Ishikawa (cell line): ENCODE results near the gene METTL17.

Experiments used
- CEBPB ChIP-seq: IDR thresholded peaks from 2 replicates; pipeline ENCODE4 v1.6.1; 2012
- CREB1 ChIP-seq: IDR thresholded peaks from 2 replicates; pipeline ENCODE4 v1.6.1; 2012; ENCODE audit warnings: low read depth
- EGR1 ChIP-seq: IDR thresholded peaks from 2 replicates; pipeline ENCODE4 v1.6.1; 2012
- EP300 ChIP-seq: IDR thresholded peaks from 2 replicates; pipeline ENCODE4 v1.6.1; 2012; ENCODE audit warnings: borderline replicate concordance
- FOXM1 ChIP-seq: IDR thresholded peaks from 2 replicates; pipeline ENCODE4 v1.6.1; 2012; ENCODE audit warnings: low read depth, borderline replicate concordance
- NFIC ChIP-seq: IDR thresholded peaks from 2 replicates; pipeline ENCODE4 v1.6.1; 2012
- RAD21 ChIP-seq: IDR thresholded peaks from 2 replicates; pipeline ENCODE4 v1.6.1; 2012; ENCODE audit warnings: low read depth
- TAF1 ChIP-seq: IDR thresholded peaks from 2 replicates; pipeline ENCODE4 v1.6.1; 2012; ENCODE audit warnings: low read depth, mild to moderate bottlenecking
- TCF12 ChIP-seq: IDR thresholded peaks from 2 replicates; pipeline ENCODE4 v1.6.1; 2012; ENCODE audit warnings: low read depth
- TEAD4 ChIP-seq: IDR thresholded peaks from 2 replicates; pipeline ENCODE4 v1.6.1; 2012
- YY1 ChIP-seq: IDR thresholded peaks from 2 replicates; pipeline ENCODE4 v1.6.1; 2012; ENCODE audit warnings: low read depth
- TF ChIP-seq, protein P1 (sequence below): IDR thresholded peaks from 2 replicates; pipeline ENCODE4 v1.6.1; 2012
- TF ChIP-seq, protein P2 (sequence below): IDR thresholded peaks from 2 replicates; pipeline ENCODE4 v1.6.1; 2012; ENCODE audit warnings: low read depth, mild to moderate bottlenecking
- TF ChIP-seq, protein P3 (sequence below): IDR thresholded peaks from 2 replicates; pipeline ENCODE4 v1.6.1; 2012

The METTL17 gene

DNA sequence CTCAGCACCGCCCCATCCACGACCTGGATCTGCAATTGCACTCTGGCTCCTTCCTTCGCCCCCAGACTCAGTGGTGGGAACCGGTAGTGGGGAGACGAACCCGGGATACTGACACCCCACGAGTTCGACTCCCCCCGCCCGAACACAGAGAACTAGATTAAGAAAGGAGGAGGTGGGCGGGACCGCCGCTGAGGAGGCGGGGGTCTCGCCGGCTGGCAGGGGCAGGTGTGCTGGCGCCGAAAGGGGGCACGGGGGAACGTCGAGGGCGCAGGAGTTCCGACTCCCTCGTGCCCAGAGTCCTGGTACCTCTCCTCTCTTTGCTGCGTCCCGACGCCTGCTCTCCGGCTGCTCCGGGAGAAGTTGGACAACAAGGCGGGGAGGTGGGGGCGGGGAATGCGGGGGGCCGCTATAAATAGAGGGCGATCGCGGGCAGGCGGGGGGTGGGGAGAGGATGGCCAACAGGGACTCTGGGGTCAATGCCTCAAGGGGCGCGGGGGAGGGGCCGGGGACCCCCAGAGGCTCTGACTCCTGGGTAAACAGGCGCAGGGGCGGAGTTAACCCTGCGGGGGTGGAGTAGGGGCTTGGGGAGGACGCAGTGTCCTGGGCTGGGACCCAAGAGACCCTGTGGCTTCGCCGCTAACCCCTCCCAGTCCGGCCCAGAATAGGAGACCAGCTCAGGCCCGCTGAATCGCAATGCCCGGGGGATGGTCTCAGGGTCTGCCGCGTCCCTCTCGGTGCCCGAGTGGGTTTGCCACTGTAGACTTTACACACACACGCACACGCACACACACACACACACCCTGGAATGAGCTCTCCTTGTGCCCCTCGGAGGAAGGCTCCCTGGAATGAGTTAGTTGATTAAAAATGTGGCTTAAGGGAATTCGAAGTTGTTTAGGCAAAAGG lies 35.8 kb downstream of the METTL17 start:
- TF ChIP-seq YY1 = no peak
- TF ChIP-seq, protein P1, sequence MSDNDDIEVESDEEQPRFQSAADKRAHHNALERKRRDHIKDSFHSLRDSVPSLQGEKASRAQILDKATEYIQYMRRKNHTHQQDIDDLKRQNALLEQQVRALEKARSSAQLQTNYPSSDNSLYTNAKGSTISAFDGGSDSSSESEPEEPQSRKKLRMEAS = no peak
- TF ChIP-seq, protein P2, sequence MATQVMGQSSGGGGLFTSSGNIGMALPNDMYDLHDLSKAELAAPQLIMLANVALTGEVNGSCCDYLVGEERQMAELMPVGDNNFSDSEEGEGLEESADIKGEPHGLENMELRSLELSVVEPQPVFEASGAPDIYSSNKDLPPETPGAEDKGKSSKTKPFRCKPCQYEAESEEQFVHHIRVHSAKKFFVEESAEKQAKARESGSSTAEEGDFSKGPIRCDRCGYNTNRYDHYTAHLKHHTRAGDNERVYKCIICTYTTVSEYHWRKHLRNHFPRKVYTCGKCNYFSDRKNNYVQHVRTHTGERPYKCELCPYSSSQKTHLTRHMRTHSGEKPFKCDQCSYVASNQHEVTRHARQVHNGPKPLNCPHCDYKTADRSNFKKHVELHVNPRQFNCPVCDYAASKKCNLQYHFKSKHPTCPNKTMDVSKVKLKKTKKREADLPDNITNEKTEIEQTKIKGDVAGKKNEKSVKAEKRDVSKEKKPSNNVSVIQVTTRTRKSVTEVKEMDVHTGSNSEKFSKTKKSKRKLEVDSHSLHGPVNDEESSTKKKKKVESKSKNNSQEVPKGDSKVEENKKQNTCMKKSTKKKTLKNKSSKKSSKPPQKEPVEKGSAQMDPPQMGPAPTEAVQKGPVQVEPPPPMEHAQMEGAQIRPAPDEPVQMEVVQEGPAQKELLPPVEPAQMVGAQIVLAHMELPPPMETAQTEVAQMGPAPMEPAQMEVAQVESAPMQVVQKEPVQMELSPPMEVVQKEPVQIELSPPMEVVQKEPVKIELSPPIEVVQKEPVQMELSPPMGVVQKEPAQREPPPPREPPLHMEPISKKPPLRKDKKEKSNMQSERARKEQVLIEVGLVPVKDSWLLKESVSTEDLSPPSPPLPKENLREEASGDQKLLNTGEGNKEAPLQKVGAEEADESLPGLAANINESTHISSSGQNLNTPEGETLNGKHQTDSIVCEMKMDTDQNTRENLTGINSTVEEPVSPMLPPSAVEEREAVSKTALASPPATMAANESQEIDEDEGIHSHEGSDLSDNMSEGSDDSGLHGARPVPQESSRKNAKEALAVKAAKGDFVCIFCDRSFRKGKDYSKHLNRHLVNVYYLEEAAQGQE = no peak
- no peak for TF ChIP-seq CEBPB
- TF ChIP-seq RAD21 = no peak

DNA sequence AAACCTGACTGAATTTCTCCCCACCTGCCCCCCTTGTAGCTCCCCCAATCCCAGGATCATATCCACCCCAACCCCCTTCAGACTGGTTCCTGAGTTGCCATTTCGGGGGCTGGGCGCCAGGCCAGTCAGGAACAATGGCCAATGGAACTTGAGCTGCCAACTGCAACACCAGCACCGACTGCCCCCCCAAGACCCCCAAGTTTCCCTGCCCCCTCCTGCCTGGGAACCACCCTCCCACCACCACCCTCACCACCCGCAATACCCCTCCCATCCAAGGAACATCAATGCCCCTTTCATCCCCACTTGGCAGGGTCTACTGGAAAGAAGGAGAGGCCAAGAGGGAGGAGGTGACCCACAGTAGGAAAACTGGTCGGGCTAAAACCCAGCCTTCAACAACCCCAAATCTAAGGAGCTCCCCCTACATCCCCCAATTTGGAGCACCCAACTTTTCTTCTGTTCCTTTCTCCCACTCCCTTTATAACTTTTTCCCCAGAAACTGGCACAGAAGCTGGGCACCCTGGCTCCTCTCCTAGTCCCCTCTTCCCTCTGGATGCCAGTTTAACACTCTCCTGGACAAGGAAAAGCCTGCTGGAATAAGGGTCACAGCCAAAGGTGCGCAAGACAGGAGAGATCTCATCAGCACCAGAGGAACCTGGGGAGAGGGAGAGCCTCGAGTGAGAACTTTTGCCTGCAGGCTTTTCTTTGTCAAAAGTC lies 36.7 kb downstream of the METTL17 start:
- TF ChIP-seq, protein P3, sequence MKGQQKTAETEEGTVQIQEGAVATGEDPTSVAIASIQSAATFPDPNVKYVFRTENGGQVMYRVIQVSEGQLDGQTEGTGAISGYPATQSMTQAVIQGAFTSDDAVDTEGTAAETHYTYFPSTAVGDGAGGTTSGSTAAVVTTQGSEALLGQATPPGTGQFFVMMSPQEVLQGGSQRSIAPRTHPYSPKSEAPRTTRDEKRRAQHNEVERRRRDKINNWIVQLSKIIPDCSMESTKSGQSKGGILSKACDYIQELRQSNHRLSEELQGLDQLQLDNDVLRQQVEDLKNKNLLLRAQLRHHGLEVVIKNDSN = no peak
- TF ChIP-seq, protein P1 = no peak
- TF ChIP-seq, protein P2 = no peak
- TF ChIP-seq YY1 (no peak), TCF12 (no peak), FOXM1 (no peak), CREB1 (no peak), EGR1 (no peak), TAF1 (no peak), TEAD4 (no peak), NFIC (no peak)

DNA sequence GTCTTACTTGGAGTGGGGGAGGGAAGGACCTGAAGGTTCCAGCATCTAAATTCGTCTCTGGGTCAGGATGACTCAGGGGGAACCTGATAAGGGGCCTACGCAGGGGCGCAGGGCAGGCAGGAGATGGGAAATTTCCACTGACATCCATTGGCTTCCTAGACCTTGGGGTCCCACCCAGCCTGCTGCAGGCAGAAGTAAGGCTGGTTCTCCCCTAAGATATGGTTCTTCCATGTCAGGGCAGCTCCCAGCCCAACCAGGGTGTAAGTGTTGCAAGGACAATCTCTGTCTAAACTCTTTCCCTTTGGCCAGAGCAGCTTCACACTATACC lies 37.2 kb downstream of the METTL17 start:
- TF ChIP-seq, protein P1 = no peak
- TF ChIP-seq RAD21 (no peak), TAF1 (no peak), TCF12 (no peak)
- TF ChIP-seq, protein P3 = no peak

DNA sequence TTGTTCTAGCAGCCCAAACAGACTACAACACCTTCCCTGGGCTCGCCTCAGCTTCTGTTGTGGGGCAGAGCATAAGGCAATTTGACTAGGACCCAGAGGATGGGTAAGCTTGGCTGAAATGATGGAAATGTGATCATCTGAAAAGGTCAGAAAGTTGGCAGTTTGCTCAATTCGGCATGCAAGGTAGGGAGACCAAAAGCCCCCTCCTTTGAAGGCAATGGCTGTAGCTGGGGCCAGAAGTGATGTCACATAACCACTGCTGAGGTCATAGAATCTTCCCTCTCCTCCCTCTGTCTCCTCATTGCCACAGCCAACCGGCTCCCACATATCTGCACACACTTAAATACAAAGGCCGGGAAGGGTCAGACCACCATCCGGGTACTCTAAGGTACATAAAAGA lies 40.1 kb downstream of the METTL17 start, which contains the start of gene TPPP2:
TPPP2 (plus strand) TSS at position 301 of the 400 bp plus-strand sequence. CDS start 365 bp downstream, outside the sequence.
- TF ChIP-seq CREB1 (no peak), RAD21 (no peak), EP300 (no peak), CEBPB (no peak), TCF12 (no peak), TEAD4 (no peak), EGR1 (no peak), YY1 (no peak), NFIC (no peak), FOXM1 (no peak), TAF1 (no peak)
- TF ChIP-seq, protein P2 = no peak
- TF ChIP-seq, protein P1 = no peak
